Activated T-helper 1 cell treated with anti-CD3 and anti-CD28 coated beads, Interleukin-12 subunit alpha, Interleukin-12 subunit beta, Interleukin-2, Interleukin-4 antibody, amounts not matched to agents 30 ng/mL and 10 ng/mL and 1 ng/mL, durations not matched to agents 14 hours and 24 hours and 36 hours (primary cell): Measurements from ENCODE around the gene ADIPOR2. TPM values are rescaled to one million over a fixed set of nuclear protein-coding genes. Genes with fewer than 3 reads are reported as not detected.
"Not testable (repeated sequence)": the region's sequence is repeated elsewhere in the genome, so short reads cannot be mapped to it uniquely, and the experiment has no call there.

Source experiments
- DNase-seq: peaks from one replicate; pipeline ENCODE4 v3.0.0; 2021; ENCODE audit warnings: low spot score
- H3K27ac Mint-ChIP-seq: one replicate; pipeline ENCODE4 v1.8.0; 2021; ENCODE audit warnings: mild to moderate bottlenecking, mixed read lengths
- H3K27me3 Mint-ChIP-seq: one replicate; pipeline ENCODE4 v1.8.0; 2022; ENCODE audit warnings: mild to moderate bottlenecking, moderate library complexity, mixed read lengths; ENCODE audit not compliant: insufficient read depth
- H3K36me3 Mint-ChIP-seq: one replicate; pipeline ENCODE4 v1.8.0; 2021; ENCODE audit warnings: low read depth, mixed read lengths
- H3K4me1 Mint-ChIP-seq: one replicate; pipeline ENCODE4 v1.8.0; 2021; ENCODE audit warnings: low read depth, mixed read lengths
- H3K4me3 Mint-ChIP-seq: one replicate; pipeline ENCODE4 v1.8.0; 2021; ENCODE audit warnings: mild to moderate bottlenecking, moderate library complexity, mixed read lengths
- H3K9me3 Mint-ChIP-seq: one replicate; pipeline ENCODE4 v1.8.0; 2021; ENCODE audit warnings: mixed read lengths
- intact Hi-C: fragments of 100-400 bp; cut with micrococcal nuclease; formaldehyde crosslinking; loops from one replicate; pipeline ENCODE4 v1.15.1; 2024
- total RNA-seq: library from RNA; stranded (reverse); gene quantifications from 2 replicates; pipeline ENCODE4 v1.2.3, GENCODE V29; 2022

The ADIPOR2 gene
- total RNA-seq, 1 donor from 2014 or later: 69.4 TPM

DNA sequence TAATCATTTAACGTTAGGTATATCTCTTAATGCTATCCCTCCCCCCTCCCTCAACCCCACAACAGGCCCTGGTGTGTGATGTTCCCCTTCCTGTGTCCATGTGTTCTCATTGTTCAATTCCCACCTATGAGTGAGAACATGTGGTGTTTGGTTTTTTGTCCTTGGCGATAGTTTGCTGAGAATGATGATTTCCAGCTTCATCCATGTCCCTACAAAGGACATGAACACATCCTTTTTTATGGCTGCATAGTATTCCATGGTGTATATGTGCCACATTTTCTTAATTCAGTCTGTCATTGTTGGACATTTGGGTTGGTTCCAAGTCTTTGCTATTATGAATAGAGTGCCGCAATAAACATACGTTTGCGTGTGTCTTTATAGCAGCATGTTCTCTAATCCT, 42.8 kb downstream of the ADIPOR2 start:
- H3K36me3 Mint-ChIP-seq, H3K27me3 Mint-ChIP-seq, DNase-seq, H3K9me3 Mint-ChIP-seq, H3K27ac Mint-ChIP-seq, H3K4me3 Mint-ChIP-seq, intact Hi-C loops: not testable (repeated sequence)
- peaks cover 15% of the 10 kb centered on the region for H3K4me1 Mint-ChIP-seq

DNA sequence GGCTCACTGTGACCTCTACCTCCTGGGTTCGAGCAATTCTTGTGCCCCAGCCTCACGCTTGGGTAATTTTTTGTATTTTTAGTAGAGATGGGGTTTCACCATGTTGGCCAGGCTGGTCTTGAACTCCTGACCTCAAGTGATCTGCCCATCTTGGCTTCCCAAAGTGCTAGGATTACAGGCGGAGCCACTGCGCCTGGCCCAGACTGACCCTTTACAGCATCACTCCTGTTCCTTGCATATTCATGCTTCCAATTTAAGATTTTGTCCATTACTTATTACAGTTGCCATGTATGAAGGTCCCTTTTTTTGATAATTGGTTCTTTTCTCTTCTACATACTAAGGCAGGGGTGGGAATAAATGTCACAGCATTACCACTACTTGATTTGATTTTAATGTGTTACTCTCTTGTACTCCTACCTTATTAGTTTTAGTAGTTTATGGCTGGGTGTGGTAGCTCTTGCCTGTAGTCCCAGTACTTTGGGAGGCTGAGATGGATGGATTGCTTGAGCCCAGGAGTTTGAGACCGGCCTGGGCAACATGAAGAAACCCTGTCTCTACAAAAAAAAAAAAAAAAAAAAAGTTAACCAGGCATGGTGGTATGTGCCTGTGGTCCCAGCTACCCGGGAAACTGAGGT, 46.9 kb downstream of the ADIPOR2 start:
- peaks cover 27% of the 10 kb centered on the region for H3K4me1 Mint-ChIP-seq
- no peak overlapping the region for H3K4me3 Mint-ChIP-seq
- H3K27ac Mint-ChIP-seq: peak overlapping the region; percentile 18
- DNase-seq: no peak
- no peaks in the 10 kb centered on the region for H3K27me3 Mint-ChIP-seq
- H3K36me3 Mint-ChIP-seq: no peaks in the 10 kb centered on the region
- intact Hi-C loops: no loop called here
- H3K9me3 Mint-ChIP-seq: no peaks in the 10 kb centered on the region

DNA sequence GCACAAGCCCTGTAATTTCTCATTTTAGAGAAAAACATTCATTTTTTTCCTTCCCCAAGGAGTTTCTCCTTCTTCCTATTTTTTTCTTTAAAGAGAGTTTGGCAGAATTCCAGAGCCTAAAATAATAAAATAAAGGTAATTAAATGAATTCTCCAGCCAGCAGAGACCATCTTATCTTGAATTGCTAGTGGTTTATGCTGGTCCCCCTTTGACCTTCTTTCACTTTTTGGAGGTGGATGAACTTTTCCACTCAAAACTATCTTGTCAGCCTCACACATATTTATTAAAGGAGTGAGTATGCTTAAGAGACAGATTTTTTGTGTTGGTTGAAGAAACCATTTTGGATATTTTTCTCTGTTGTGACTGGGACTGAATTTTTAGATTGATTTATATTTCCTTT, 47.6 kb downstream of the ADIPOR2 start:
- no peaks in the 10 kb centered on the region for H3K27me3 Mint-ChIP-seq
- intact Hi-C loops: no loop called here

DNA sequence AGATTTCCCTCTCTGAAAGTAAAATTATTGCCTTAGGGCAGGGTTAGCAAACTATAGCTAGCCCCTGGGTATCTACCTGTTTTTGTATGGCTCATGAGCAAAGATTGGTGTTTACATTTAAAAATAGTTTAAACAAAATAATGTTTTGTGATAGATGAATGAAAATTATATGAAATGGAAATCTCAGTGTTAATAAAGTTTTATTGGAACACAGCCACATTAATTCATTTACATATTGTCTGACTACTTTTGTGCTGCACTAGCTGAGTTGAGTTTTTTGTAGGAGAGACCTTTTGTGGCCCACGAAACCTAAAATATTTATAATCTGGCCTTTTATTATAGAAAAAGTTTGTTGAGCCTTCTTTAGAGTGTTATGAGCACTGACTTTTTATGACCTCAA, 48.5 kb downstream of the ADIPOR2 start:
- no peaks in the 10 kb centered on the region for H3K36me3 Mint-ChIP-seq
- H3K27me3 Mint-ChIP-seq: no peaks in the 10 kb centered on the region
- no peaks in the 10 kb centered on the region for H3K9me3 Mint-ChIP-seq
- H3K4me1 Mint-ChIP-seq: peaks cover 25% of the 10 kb centered on the region
- intact Hi-C loops: no loop called here
- no peak overlapping the region for H3K4me3 Mint-ChIP-seq
- DNase-seq: no peak
- no peak overlapping the region for H3K27ac Mint-ChIP-seq

More for the DNA sequence above, 47.6 kb downstream of the ADIPOR2 start:
- no peaks in the 10 kb centered on the region for H3K9me3 Mint-ChIP-seq
- no peak overlapping the region for H3K27ac Mint-ChIP-seq
- H3K4me3 Mint-ChIP-seq: no peak overlapping the region
- no peak for DNase-seq
- H3K4me1 Mint-ChIP-seq: peaks cover 25% of the 10 kb centered on the region
- no peaks in the 10 kb centered on the region for H3K36me3 Mint-ChIP-seq

DNA sequence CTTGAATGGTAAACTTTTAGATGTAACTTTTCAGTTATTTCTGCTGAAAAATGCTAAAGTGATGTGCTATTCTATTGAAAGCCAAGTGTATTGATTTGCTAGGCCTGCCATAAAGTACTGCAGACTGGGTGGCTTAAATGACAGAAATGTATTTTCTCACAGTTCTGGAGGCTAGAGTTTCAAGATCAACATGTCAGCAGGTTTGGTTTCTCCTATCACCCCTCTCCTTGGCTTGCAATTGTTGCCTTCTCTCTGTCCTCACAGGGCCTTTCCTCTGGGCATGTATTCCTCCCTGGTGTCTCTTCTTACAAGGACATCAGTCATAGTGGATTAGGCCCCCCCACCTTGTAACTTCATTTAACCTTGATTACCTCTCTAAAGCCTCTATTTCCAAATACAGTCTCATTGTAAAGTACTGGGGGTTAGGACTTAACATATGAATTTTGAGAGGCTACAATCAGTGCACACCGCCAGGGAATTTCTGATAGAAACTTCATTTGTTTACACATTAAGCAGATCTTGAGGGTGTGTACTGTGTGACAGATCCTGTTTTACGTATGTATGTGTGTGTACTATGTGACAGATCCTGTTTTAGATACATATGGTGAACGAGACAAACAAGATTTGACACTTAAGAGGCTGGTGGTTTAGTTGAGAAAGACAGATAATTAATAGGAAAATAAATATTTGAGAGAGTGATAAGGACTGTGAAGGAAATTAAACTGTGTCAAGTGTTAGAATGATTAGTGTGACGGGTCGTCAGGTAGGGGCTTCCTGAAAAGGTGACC, 49.5 kb downstream of the ADIPOR2 start:
- no peak for DNase-seq
- Mint-ChIP-seq H3K4me3 (no peak overlapping the region), H3K27ac (no peak overlapping the region), H3K36me3 (peaks cover 3% of the 10 kb centered on the region), H3K27me3 (no peaks in the 10 kb centered on the region), H3K4me1 (peaks cover 25% of the 10 kb centered on the region), H3K9me3 (peaks cover under 1% of the 10 kb centered on the region)
- intact Hi-C loops: no loop called here

DNA sequence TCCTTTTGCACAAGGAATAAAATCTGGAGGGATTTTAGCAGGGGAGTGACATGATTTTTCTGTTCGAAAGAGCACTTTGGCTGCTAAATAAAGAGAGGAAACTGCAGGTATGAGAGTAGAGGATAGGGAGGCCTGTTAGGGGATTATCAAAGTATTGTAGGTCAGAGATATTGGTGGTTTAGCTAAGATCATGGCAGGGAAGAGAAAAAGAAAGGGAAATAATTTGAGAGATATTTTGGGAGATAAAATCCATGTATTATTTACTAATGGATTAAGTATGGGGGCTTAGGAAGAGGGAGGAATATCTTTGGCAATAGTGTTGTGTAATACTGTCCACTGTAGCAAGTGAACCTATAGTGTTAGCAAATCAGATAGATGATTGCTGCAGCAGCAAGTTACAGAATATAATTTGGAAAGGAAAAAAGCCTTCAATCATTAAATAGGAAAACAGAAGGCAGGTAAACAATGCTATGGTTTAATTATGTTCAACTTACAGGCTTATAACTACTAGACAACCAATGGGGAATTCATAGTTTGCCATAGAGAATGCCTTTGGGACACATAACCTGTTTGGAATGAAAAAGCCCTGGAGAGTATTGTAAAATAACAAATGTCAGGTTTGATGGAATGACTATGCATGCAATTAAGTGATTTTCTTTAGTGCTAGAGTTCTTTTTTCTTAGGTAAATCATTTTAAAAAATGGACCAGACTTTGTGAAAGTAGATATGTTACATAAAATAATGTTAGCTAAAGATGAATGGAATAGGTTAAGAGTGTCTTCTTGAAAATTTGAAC, 50.5 kb downstream of the ADIPOR2 start:
- Mint-ChIP-seq H3K27me3 (no peaks in the 10 kb centered on the region), H3K4me1 (peaks cover 25% of the 10 kb centered on the region), H3K27ac (no peak overlapping the region), H3K4me3 (no peak overlapping the region), H3K9me3 (peaks cover 11% of the 10 kb centered on the region), H3K36me3 (peaks cover 11% of the 10 kb centered on the region)
- DNase-seq: no peak
- intact Hi-C loops: no loop called here

DNA sequence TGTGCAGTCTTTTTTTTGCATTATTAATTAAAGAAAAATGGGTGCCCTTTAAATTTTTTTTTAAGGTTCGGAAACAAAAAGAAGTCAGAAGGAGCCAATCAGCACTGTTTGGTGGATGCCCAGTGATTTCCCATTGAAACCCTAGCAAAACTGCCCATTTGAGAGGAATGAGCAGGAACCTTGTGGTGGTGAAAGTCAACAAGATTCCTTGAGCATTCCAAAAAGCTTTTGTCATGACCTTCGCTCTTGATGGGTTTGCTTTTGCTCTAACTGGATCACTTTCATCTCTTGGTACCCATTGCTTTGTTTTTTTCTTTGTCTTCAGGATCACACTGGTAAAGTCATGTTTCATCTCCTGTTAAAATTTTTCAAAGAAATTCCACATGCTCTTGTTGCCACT, 54.1 kb downstream of the ADIPOR2 start:
- intact Hi-C loops: no loop called here
- no peak overlapping the region for H3K4me3 Mint-ChIP-seq
- H3K9me3 Mint-ChIP-seq: peaks cover 33% of the 10 kb centered on the region
- H3K27ac Mint-ChIP-seq: no peak overlapping the region
- no peaks in the 10 kb centered on the region for H3K27me3 Mint-ChIP-seq
- no peak for DNase-seq
- peaks cover 31% of the 10 kb centered on the region for H3K36me3 Mint-ChIP-seq
- peaks cover 15% of the 10 kb centered on the region for H3K4me1 Mint-ChIP-seq

DNA sequence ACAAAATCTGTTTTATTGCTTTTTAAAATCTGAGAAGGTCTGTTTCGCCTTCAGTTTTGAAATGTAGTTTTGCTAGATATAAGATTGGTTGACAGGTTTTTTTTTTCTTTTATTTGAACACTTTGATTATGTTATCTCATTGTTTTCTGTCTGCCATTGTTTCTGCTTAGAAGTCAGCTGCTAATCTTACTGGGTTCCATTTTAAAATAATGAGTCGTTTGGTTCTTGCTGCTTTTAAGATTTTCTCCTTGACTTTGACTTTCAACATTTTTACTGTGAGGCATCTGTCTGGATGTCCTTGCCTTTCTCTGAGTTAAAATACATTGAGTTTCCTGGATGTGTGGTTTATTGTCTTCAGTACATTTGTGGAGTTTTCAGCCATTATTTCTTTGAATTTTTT, 56.7 kb downstream of the ADIPOR2 start:
- DNase-seq: no peak
- peaks cover 8% of the 10 kb centered on the region for H3K4me1 Mint-ChIP-seq
- H3K27ac Mint-ChIP-seq: no peak overlapping the region
- intact Hi-C loops: no loop called here
- peaks cover 33% of the 10 kb centered on the region for H3K9me3 Mint-ChIP-seq
- H3K4me3 Mint-ChIP-seq: no peak overlapping the region
- H3K36me3 Mint-ChIP-seq: peaks cover 31% of the 10 kb centered on the region
- no peaks in the 10 kb centered on the region for H3K27me3 Mint-ChIP-seq

DNA sequence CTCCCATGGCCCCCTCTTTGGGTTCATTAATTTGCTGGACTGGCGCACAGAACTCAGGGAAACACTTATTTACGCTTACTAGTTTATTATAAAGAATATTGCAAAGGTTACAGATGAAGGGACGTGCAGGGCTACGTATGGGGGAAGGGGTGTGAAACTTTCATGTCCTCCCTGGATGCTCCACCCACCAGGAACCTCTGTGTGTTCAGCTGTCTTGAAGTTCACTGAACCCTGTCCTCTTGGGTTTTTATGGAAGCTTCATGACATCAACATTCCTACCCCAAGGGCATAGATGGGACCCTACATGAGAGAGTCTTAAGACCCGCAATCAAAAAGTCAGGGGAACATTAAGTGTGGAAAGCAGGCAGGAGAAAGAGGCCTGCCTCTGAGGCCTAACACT, 58.1 kb downstream of the ADIPOR2 start:
- Mint-ChIP-seq H3K36me3 (peaks cover 31% of the 10 kb centered on the region), H3K27ac (no peak overlapping the region), H3K4me3 (no peak overlapping the region), H3K9me3 (peaks cover 33% of the 10 kb centered on the region), H3K4me1 (peaks cover 8% of the 10 kb centered on the region), H3K27me3 (no peaks in the 10 kb centered on the region)
- DNase-seq: no peak
- intact Hi-C loops: no loop called here

DNA sequence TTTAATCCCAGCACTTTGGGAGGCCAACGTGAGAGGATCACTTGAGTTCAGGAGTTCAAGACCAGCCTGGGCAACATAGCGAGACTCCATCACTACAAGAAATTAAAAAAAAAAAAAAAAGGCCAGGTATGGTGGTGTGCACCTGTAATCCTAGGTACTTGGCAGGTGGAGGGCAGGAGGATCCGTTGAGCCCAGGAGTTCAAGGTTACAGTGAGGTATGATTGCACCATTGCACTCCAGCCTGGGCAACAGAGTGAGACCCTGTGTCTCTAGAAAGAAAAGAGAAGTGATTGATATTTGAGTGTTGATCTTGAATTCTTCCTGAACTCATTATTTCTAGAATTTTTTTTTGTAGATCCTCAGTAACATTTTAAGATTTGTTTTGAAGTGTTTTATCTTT, 59.4 kb downstream of the ADIPOR2 start:
- Mint-ChIP-seq H3K27ac (no peak overlapping the region), H3K36me3 (peaks cover 32% of the 10 kb centered on the region), H3K27me3 (no peaks in the 10 kb centered on the region), H3K9me3 (peaks cover 32% of the 10 kb centered on the region), H3K4me3 (no peak overlapping the region), H3K4me1 (peaks cover 8% of the 10 kb centered on the region)
- intact Hi-C loops: no loop called here
- DNase-seq: no peak

DNA sequence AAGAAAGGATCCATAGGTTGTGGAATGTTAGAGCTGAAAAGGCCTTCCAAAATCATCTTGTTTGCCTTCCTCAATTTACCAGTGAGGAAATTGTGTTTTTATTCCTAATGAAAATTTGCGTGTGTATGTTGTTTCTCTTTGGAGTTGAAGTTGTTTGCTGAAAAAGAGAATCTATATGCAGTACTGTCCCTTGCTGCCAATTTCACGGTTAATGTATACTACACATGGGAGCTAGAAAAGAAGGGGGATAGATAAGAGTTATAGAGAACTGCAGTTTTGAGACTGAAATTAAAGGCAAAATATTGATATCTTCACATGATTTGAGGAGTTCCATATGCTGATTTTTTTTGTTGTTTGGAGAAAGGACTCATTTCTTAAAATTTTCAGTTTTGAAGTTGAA, 67.5 kb downstream of the ADIPOR2 start:
- DNase-seq: no peak
- intact Hi-C loops: no loop called here
- Mint-ChIP-seq H3K4me1 (peaks cover 7% of the 10 kb centered on the region), H3K27ac (no peak overlapping the region), H3K27me3 (no peaks in the 10 kb centered on the region), H3K4me3 (no peak overlapping the region), H3K36me3 (peaks cover 26% of the 10 kb centered on the region), H3K9me3 (no peaks in the 10 kb centered on the region)

DNA sequence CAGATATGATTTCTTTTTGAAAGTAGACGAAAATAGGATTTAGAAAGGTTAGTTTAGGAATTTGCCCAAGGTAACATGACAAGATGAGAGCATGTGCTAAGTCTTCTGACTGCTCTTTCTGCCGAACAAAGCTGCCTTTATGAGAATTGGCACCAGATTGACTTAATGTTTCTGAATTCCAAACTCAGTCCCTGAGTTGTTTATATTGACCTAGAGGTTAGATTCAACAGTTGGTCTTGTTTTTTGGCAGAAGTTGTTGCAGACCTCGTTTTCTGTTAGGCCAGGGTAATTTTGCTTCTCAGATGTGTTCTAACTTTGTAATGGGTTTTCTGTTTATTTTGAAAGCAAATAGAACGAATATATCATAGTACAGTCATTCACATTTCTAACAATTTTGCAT, 68.0 kb downstream of the ADIPOR2 start:
- intact Hi-C loops: no loop called here
- no peak for DNase-seq
- Mint-ChIP-seq H3K9me3 (no peaks in the 10 kb centered on the region), H3K27me3 (no peaks in the 10 kb centered on the region), H3K36me3 (peaks cover 26% of the 10 kb centered on the region), H3K4me1 (peaks cover 7% of the 10 kb centered on the region), H3K4me3 (no peak overlapping the region), H3K27ac (no peak overlapping the region)
